PC-9 (cell line): ENCODE results near the gene SYCN.

ENCODE experiments used
- EZH2 ChIP-seq: fragments of 200-600 bp; sonication (generic); IDR thresholded peaks from 2 replicates; pipeline ENCODE4 v1.8.0; 2017; ENCODE audit warnings: antibody characterized with exemption, low read depth
- TF ChIP-seq, protein P1 (sequence below): fragments of 200-600 bp; sonication (generic); conservative IDR thresholded peaks from 2 replicates; pipeline ENCODE4 v1.6.1; 2017; ENCODE audit warnings: mixed run types, antibody characterized with exemption, mild to moderate bottlenecking, moderate library complexity

GRCh38 chr19:39212375-39212742, 8.3 kb upstream of the SYCN start:
- TF ChIP-seq, protein P1, sequence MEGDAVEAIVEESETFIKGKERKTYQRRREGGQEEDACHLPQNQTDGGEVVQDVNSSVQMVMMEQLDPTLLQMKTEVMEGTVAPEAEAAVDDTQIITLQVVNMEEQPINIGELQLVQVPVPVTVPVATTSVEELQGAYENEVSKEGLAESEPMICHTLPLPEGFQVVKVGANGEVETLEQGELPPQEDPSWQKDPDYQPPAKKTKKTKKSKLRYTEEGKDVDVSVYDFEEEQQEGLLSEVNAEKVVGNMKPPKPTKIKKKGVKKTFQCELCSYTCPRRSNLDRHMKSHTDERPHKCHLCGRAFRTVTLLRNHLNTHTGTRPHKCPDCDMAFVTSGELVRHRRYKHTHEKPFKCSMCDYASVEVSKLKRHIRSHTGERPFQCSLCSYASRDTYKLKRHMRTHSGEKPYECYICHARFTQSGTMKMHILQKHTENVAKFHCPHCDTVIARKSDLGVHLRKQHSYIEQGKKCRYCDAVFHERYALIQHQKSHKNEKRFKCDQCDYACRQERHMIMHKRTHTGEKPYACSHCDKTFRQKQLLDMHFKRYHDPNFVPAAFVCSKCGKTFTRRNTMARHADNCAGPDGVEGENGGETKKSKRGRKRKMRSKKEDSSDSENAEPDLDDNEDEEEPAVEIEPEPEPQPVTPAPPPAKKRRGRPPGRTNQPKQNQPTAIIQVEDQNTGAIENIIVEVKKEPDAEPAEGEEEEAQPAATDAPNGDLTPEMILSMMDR = peak; percentile 59
- TF ChIP-seq EZH2 = no peak
